OCI-LY1 (cell line): ENCODE measurements around the gene IQSEC1.

Experiments
- H2AFZ ChIP-seq: fragments of 200-600 bp; sonication (generic), shearing (Covaris generic); 2 replicates; pipeline ENCODE4 v1.6.0; 2014; ENCODE audit warnings: antibody characterized with exemption, mild to moderate bottlenecking, low read length
- H3F3A ChIP-seq: fragments of 200-600 bp; sonication (generic), shearing (Covaris generic); 2 replicates; pipeline ENCODE4 v1.6.0; 2014; ENCODE audit warnings: mild to moderate bottlenecking, antibody characterized with exemption, low read length, moderate library complexity; ENCODE audit not compliant: insufficient read depth
- H3K27ac ChIP-seq: fragments of 200-600 bp; sonication (generic); 2 replicates; pipeline ENCODE4 v1.5.1; 2014; ENCODE audit warnings: low read length, mixed run types, mild to moderate bottlenecking, low read depth; ENCODE audit not compliant: poor library complexity, severe bottlenecking
- H3K27me3 ChIP-seq: fragments of 200-600 bp; sonication (generic); 2 replicates; pipeline ENCODE4 v1.6.0; 2014; ENCODE audit warnings: antibody characterized with exemption, mild to moderate bottlenecking, low read length, moderate library complexity; ENCODE audit not compliant: insufficient read depth
- H3K36me3 ChIP-seq: fragments of 200-600 bp; sonication (generic); 2 replicates; pipeline ENCODE4 v1.6.1; 2014; ENCODE audit warnings: mild to moderate bottlenecking, antibody characterized with exemption, low read length, moderate library complexity, mixed read lengths; ENCODE audit not compliant: insufficient read depth
- H3K4me1 ChIP-seq: fragments of 200-600 bp; sonication (generic); 2 replicates; pipeline ENCODE4 v1.5.1; 2014; ENCODE audit warnings: mild to moderate bottlenecking, low read length, moderate library complexity; ENCODE audit not compliant: insufficient read depth, severe bottlenecking
- H3K4me2 ChIP-seq: fragments of 200-600 bp; sonication (generic), shearing (Covaris generic); 2 replicates; pipeline ENCODE4 v1.6.1; 2014; ENCODE audit warnings: low read length
- H3K4me3 ChIP-seq: fragments of 200-600 bp; sonication (generic); 2 replicates; pipeline ENCODE4 v1.5.1; 2014; ENCODE audit warnings: low read length, low read depth, mild to moderate bottlenecking, mixed read lengths; ENCODE audit not compliant: poor library complexity, severe bottlenecking
- H3K79me2 ChIP-seq: fragments of 200-600 bp; shearing (Covaris generic); 2 replicates; pipeline ENCODE4 v1.6.1; 2016; ENCODE audit warnings: mixed run types, low read length, mixed read lengths; ENCODE audit not compliant: insufficient read depth
- H3K9ac ChIP-seq: fragments of 200-600 bp; sonication (generic), shearing (Covaris generic); 2 replicates; pipeline ENCODE4 v1.6.1; 2014; ENCODE audit warnings: mild to moderate bottlenecking, low read length, mixed read lengths
- H3K9me2 ChIP-seq: fragments of 200-600 bp; sonication (generic), shearing (Covaris generic); 2 replicates; pipeline ENCODE4 v1.6.1; 2014; ENCODE audit warnings: low read depth, mild to moderate bottlenecking, low read length, mixed read lengths
- H3K9me3 ChIP-seq: fragments of 200-600 bp; shearing (Covaris generic); 2 replicates; pipeline ENCODE4 v1.6.1; 2014; ENCODE audit warnings: low read length, mixed read lengths
- H4K20me1 ChIP-seq: fragments of 200-600 bp; sonication (generic), shearing (Covaris generic); 2 replicates; pipeline ENCODE4 v1.6.0; 2016; ENCODE audit warnings: mild to moderate bottlenecking, low read length; ENCODE audit not compliant: insufficient read depth
- CTCF ChIP-seq: fragments of 200-600 bp; sonication (generic), shearing (Covaris generic); IDR thresholded peaks from 2 replicates; pipeline ENCODE4 v1.5.1; 2017; ENCODE audit warnings: mild to moderate bottlenecking, antibody characterized with exemption, low read length, moderate library complexity, mixed read lengths
- EZH2 ChIP-seq: fragments of 200-600 bp; sonication (generic), shearing (Covaris generic); IDR thresholded peaks from 2 replicates; pipeline ENCODE4 v1.8.0; 2017; ENCODE audit warnings: borderline replicate concordance, mixed run types, mild to moderate bottlenecking, antibody characterized with exemption, low read length, moderate library complexity, mixed read lengths

The IQSEC1 gene

GRCh38 chr3:13051066-13051465, 22.2 kb downstream of the IQSEC1 start:
- Histone ChIP-seq H3K27ac (no peak overlapping the region), H3K9ac (no peak overlapping the region), H2AFZ (no peak overlapping the region), H3K4me1 (peaks cover 14% of the 10 kb centered on the region), H3K9me2 (no peaks in the 10 kb centered on the region), H3F3A (no peaks in the 10 kb centered on the region), H3K36me3 (no peaks in the 10 kb centered on the region), H3K27me3 (0 out of 2 replicates have a peak, but pooled peaks cover 8% of the 10 kb centered on the region), H3K79me2 (no peaks in the 10 kb centered on the region), H3K4me3 (no peak overlapping the region), H4K20me1 (no peaks in the 10 kb centered on the region), H3K4me2 (no peak overlapping the region), H3K9me3 (no peaks in the 10 kb centered on the region)
- no peak for TF ChIP-seq EZH2
- no peak for TF ChIP-seq CTCF

GRCh38 chr3:13050446-13050845, 22.8 kb downstream of the IQSEC1 start:
- no peaks in the 10 kb centered on the region for H3K79me2 ChIP-seq
- H2AFZ ChIP-seq: no peak overlapping the region
- no peaks in the 10 kb centered on the region for H3K9me3 ChIP-seq
- no peaks in the 10 kb centered on the region for H3K9me2 ChIP-seq
- 0 out of 2 replicates have a peak, but pooled peaks cover 5% of the 10 kb centered on the region for H3K27me3 ChIP-seq
- TF ChIP-seq CTCF (no peak), EZH2 (no peak)
- no peak overlapping the region for H3K9ac ChIP-seq
- no peak overlapping the region for H3K4me3 ChIP-seq
- peaks cover 17% of the 10 kb centered on the region for H3K4me1 ChIP-seq
- no peak overlapping the region for H3K27ac ChIP-seq
- no peaks in the 10 kb centered on the region for H3F3A ChIP-seq
- H4K20me1 ChIP-seq: no peaks in the 10 kb centered on the region
- no peak overlapping the region for H3K4me2 ChIP-seq
- no peaks in the 10 kb centered on the region for H3K36me3 ChIP-seq

GRCh38 chr3:13049400-13049799, 23.8 kb downstream of the IQSEC1 start:
- Histone ChIP-seq H3K4me2 (no peak overlapping the region), H3K36me3 (no peaks in the 10 kb centered on the region), H3K9me2 (no peaks in the 10 kb centered on the region), H4K20me1 (no peaks in the 10 kb centered on the region), H3K27ac (no peak overlapping the region), H3K4me1 (peaks cover 17% of the 10 kb centered on the region), H3F3A (no peaks in the 10 kb centered on the region), H2AFZ (no peak overlapping the region), H3K9me3 (no peaks in the 10 kb centered on the region), H3K79me2 (no peaks in the 10 kb centered on the region), H3K4me3 (no peak overlapping the region), H3K27me3 (0 out of 2 replicates have a peak, but pooled peaks cover 5% of the 10 kb centered on the region), H3K9ac (no peak overlapping the region)
- TF ChIP-seq CTCF: no peak
- TF ChIP-seq EZH2: no peak
